ENCODE data around the gene SEC11A.
A peak's percentile ranks its signal among the peaks of the same experiment; 100 is the strongest.
"Not testable (repeated sequence)": the region's sequence is repeated elsewhere in the genome, so short reads cannot be mapped to it uniquely, and the experiment has no call there.

The SEC11A gene

DNA sequence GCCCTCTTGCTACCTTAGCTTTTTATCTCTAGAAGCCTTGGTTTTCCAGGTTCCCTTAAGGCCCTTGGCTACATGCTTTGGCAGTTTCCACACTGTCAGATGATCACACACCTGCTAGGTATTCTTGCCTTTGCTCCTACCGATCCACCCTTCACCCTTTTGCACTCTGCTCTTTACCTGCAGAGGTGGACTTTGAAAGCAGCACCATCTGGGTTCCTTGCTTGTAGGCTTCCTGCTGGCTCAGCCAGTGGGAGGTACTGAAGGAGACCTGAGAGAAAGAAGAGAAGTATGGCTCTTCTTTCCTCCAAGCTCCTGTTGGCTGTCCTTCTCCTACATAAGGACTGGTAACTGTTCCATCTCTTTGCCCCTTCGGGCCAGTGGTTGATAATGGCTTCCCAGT, 25.2 kb upstream of the SEC11A start:
- no peaks in the 10 kb centered on the region for H3K36me3 ChIP-seq (ENCODE audit: insufficient read depth, low read length)
- H3K4me2 ChIP-seq (ENCODE audit: insufficient read depth, low read length) = no peak overlapping the region
- no peaks in the 10 kb centered on the region for H4K20me1 ChIP-seq (ENCODE audit: insufficient read depth, low read length)
- no peaks in the 10 kb centered on the region for H3K27me3 ChIP-seq (ENCODE audit: insufficient read depth, low read length, poor library complexity)
- DNase-seq (no peak), ATAC-seq (ENCODE audit: insufficient read depth, low read depth) (no peak)
- H2AFZ ChIP-seq (ENCODE audit: low read depth, low read length) = no peak overlapping the region
- no peak overlapping the region for H3K9ac ChIP-seq (ENCODE audit: low read depth, low read length)
- no peak overlapping the region for H3K4me3 ChIP-seq (ENCODE audit: low read depth in 1 of 2, low read length in 2 of 2)
- no peak overlapping the region for H3K27ac ChIP-seq (ENCODE audit: low read length)
- H3K9me3 ChIP-seq (ENCODE audit: insufficient read depth, low read length, severe bottlenecking) = no peaks in the 10 kb centered on the region
- H3K79me2 ChIP-seq (ENCODE audit: insufficient read depth, low read length) = no peaks in the 10 kb centered on the region
- peaks cover 5% of the 10 kb centered on the region; the same call in 1 of the 2 replicates for H3K4me1 ChIP-seq (ENCODE audit: insufficient read depth, low read length)
- TF ChIP-seq EZH2 (IDR thresholded peaks at IDR 0.05; ENCODE audit: borderline replicate concordance, low read depth, low read length, severe bottlenecking) (no peak), CTCF (IDR thresholded peaks at IDR 0.05; ENCODE audit: borderline replicate concordance, extremely low read depth, low read length, poor library complexity, severe bottlenecking) (no peak)

- no peaks in the 10 kb centered on the region for H3K27me3 ChIP-seq (ENCODE audit: insufficient read depth, low read length, poor library complexity)
- ATAC-seq (ENCODE audit: insufficient read depth, low read depth) = no peak
- H3K9me3 ChIP-seq (ENCODE audit: insufficient read depth, low read length, severe bottlenecking) = no peaks in the 10 kb centered on the region
- TF ChIP-seq CTCF (IDR thresholded peaks at IDR 0.05; ENCODE audit: borderline replicate concordance, extremely low read depth, low read length, poor library complexity, severe bottlenecking) = no peak
- TF ChIP-seq EZH2 (IDR thresholded peaks at IDR 0.05; ENCODE audit: borderline replicate concordance, low read depth, low read length, severe bottlenecking) = no peak
- no peak overlapping the region for H3K4me2 ChIP-seq (ENCODE audit: insufficient read depth, low read length)
- H3K27ac ChIP-seq (ENCODE audit: low read length) = no peak overlapping the region
- no peaks in the 10 kb centered on the region for H4K20me1 ChIP-seq (ENCODE audit: insufficient read depth, low read length)
- no peaks in the 10 kb centered on the region for H3K79me2 ChIP-seq (ENCODE audit: insufficient read depth, low read length)
- H2AFZ ChIP-seq (ENCODE audit: low read depth, low read length) = no peak overlapping the region
- no peaks in the 10 kb centered on the region for H3K36me3 ChIP-seq (ENCODE audit: insufficient read depth, low read length)
- H3K9ac ChIP-seq (ENCODE audit: low read depth, low read length) = no peak overlapping the region
- DNase-seq = no peak
- H3K4me3 ChIP-seq (ENCODE audit: low read depth in 1 of 2, low read length in 2 of 2) = no peak overlapping the region
- peaks cover 8% of the 10 kb centered on the region for H3K4me1 ChIP-seq (ENCODE audit: insufficient read depth, low read length)
Measured at GRCh38 chr15:84740691-84741090, 24.8 kb upstream of the SEC11A start.

DNA sequence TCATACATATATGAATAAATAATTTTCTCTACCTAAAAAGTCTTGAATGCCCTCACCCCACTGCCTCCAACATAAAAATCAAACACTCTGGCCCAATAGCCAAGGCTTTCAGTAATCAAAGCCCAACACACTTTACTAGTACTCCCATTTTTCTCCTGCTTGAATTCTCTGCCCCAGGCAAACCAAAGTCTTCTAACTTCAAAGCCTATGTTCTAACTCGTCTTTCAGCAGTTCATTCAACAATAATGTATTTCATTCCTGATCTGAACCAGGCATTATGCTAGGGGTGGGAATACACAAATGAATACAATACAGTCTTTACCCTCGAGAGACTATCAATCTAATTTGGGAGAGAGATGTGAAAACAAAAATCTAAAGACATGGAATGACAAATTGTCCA, 21.1 kb upstream of the SEC11A start:
- Histone ChIP-seq H4K20me1 (ENCODE audit: insufficient read depth, low read length) (no peaks in the 10 kb centered on the region), H3K4me1 (ENCODE audit: insufficient read depth, low read length) (peaks cover 28% of the 10 kb centered on the region), H3K27me3 (ENCODE audit: insufficient read depth, low read length, poor library complexity) (no peaks in the 10 kb centered on the region), H2AFZ (ENCODE audit: low read depth, low read length) (no peak overlapping the region), H3K36me3 (ENCODE audit: insufficient read depth, low read length) (no peaks in the 10 kb centered on the region), H3K79me2 (ENCODE audit: insufficient read depth, low read length) (no peaks in the 10 kb centered on the region), H3K9ac (ENCODE audit: low read depth, low read length) (no peak overlapping the region), H3K27ac (ENCODE audit: low read length) (no peak overlapping the region), H3K4me2 (ENCODE audit: insufficient read depth, low read length) (no peak overlapping the region), H3K4me3 (ENCODE audit: low read depth in 1 of 2, low read length in 2 of 2) (no peak overlapping the region), H3K9me3 (ENCODE audit: insufficient read depth, low read length, severe bottlenecking) (no peaks in the 10 kb centered on the region)
- ATAC-seq (ENCODE audit: insufficient read depth, low read depth) (no peak), DNase-seq (no peak)
- no peak for TF ChIP-seq EZH2 (IDR thresholded peaks at IDR 0.05; ENCODE audit: borderline replicate concordance, low read depth, low read length, severe bottlenecking)
- no peak for TF ChIP-seq CTCF (IDR thresholded peaks at IDR 0.05; ENCODE audit: borderline replicate concordance, extremely low read depth, low read length, poor library complexity, severe bottlenecking)

DNA sequence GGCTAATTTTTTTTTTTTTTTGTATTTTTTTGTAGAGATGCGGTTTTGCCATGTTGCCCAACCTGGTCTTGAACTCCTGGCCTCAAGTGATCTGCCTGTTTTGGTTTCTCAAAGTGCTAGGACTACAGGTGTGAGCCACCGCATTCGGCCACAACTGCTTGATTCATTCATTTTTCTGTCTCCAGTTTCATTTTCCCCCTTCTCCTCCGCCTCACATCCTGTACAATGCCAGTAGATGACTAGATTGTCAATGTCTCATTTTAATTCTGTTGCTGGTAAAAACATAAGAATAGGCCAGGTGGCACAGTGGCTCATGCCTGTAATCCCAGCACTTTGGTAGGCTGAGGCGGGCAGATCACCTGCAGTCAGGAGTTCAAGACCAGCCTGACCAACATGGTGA, 20.4 kb upstream of the SEC11A start:
- no peak overlapping the region for H3K4me3 ChIP-seq (ENCODE audit: low read depth in 1 of 2, low read length in 2 of 2)
- H2AFZ ChIP-seq (ENCODE audit: low read depth, low read length) = no peak overlapping the region
- H3K27ac ChIP-seq (ENCODE audit: low read length) = no peak overlapping the region
- H3K9me3 ChIP-seq (ENCODE audit: insufficient read depth, low read length, severe bottlenecking) = no peaks in the 10 kb centered on the region
- H3K4me1 ChIP-seq (ENCODE audit: insufficient read depth, low read length) = peaks cover 28% of the 10 kb centered on the region
- peak; percentile 12 for DNase-seq
- H3K79me2 ChIP-seq (ENCODE audit: insufficient read depth, low read length) = no peaks in the 10 kb centered on the region
- H3K36me3 ChIP-seq (ENCODE audit: insufficient read depth, low read length) = no peaks in the 10 kb centered on the region
- H4K20me1 ChIP-seq (ENCODE audit: insufficient read depth, low read length) = no peaks in the 10 kb centered on the region
- no peak for ATAC-seq (ENCODE audit: insufficient read depth, low read depth)
- no peak overlapping the region for H3K4me2 ChIP-seq (ENCODE audit: insufficient read depth, low read length)
- no peaks in the 10 kb centered on the region for H3K27me3 ChIP-seq (ENCODE audit: insufficient read depth, low read length, poor library complexity)
- no peak overlapping the region for H3K9ac ChIP-seq (ENCODE audit: low read depth, low read length)
- TF ChIP-seq EZH2 (IDR thresholded peaks at IDR 0.05; ENCODE audit: borderline replicate concordance, low read depth, low read length, severe bottlenecking) (no peak), CTCF (IDR thresholded peaks at IDR 0.05; ENCODE audit: borderline replicate concordance, extremely low read depth, low read length, poor library complexity, severe bottlenecking) (no peak)

DNA sequence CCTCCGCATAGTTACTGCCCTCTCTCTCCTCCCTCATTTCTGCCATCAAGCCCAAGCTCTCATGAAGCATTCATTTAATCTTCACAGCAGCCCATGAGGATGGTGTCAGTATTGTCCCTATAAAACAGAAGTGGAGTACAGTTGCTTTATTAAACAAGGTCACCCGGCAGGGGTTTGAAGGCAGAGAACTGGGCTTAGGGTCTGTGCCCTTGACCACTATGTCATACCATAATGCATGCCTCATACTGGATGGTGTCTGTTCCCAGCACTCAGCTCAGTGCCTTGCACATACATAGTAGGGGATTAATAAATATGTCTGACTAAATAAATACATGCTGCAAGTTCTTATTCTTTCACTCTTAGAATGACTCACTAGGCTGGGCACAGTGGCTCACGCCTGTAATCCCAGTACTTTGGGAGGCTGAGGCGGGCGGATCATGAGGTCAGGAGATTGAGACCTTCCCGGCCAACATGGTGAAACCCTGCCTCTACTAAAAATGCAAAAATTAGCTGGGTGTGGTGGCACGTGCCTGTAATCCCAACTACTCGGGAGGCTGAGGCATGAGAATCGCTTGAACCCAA, 19.6 kb upstream of the SEC11A start:
- peak; percentile 52; the same call in 2 of the 3 replicates for ATAC-seq (ENCODE audit: insufficient read depth, low read depth)
- not testable (repeated sequence) for H3K36me3 ChIP-seq (ENCODE audit: insufficient read depth, low read length); H3K79me2 ChIP-seq (ENCODE audit: insufficient read depth, low read length); H3K27me3 ChIP-seq (ENCODE audit: insufficient read depth, low read length, poor library complexity); H3K9me3 ChIP-seq (ENCODE audit: insufficient read depth, low read length, severe bottlenecking); H4K20me1 ChIP-seq (ENCODE audit: insufficient read depth, low read length); DNase-seq
- H3K9ac ChIP-seq (ENCODE audit: low read depth, low read length) = peak overlapping the region; percentile 41
- H3K4me1 ChIP-seq (ENCODE audit: insufficient read depth, low read length) = peaks cover 28% of the 10 kb centered on the region
- peak overlapping the region; percentile 79 for H3K27ac ChIP-seq (ENCODE audit: low read length)
- H3K4me3 ChIP-seq (ENCODE audit: low read depth in 1 of 2, low read length in 2 of 2) = peak overlapping the region in 1 of 2 experiments; percentile 52; a peak in 2 of 4 replicates
- H3K4me2 ChIP-seq (ENCODE audit: insufficient read depth, low read length) = peak overlapping the region; percentile 67
- peak overlapping the region; percentile 58 for H2AFZ ChIP-seq (ENCODE audit: low read depth, low read length)
